Measurements from ENCODE around the gene AQP5.

The AQP5 gene

DNA sequence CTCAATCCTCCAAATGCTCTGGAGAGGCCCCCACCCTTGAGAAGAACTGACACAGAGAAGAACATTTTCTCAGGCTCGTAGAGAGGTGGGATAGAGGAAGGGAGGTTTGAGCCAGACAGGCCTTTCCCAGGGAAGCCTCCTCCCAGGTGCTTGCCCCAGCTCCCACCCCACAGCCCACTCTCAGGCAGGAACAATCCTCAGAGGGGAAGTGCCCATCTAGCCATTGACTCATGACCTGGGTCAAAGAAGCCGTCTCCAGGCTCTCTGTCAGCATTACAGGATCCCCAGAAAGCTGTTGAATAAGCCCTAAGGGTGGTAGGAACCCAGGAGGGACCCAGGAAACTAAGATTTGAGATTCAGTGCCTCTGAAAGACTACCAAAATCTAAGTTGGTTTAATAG, 14.9 kb downstream of the AQP5 start:
- no peaks in the 10 kb centered on the region for H3K36me3 ChIP-seq (replicated peaks)
- in situ Hi-C loops (cut with HindIII; ENCODE audit: low pct_ligation_motif_present, low sequenced_read_pairs), result no loop called here
- TF ChIP-seq, protein P1, sequence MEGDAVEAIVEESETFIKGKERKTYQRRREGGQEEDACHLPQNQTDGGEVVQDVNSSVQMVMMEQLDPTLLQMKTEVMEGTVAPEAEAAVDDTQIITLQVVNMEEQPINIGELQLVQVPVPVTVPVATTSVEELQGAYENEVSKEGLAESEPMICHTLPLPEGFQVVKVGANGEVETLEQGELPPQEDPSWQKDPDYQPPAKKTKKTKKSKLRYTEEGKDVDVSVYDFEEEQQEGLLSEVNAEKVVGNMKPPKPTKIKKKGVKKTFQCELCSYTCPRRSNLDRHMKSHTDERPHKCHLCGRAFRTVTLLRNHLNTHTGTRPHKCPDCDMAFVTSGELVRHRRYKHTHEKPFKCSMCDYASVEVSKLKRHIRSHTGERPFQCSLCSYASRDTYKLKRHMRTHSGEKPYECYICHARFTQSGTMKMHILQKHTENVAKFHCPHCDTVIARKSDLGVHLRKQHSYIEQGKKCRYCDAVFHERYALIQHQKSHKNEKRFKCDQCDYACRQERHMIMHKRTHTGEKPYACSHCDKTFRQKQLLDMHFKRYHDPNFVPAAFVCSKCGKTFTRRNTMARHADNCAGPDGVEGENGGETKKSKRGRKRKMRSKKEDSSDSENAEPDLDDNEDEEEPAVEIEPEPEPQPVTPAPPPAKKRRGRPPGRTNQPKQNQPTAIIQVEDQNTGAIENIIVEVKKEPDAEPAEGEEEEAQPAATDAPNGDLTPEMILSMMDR (IDR thresholded peaks at IDR 0.05; ENCODE audit: low read depth, low read length, missing control alignments), result no peak
- no peak overlapping the region for H3K27ac ChIP-seq
- H3K4me3 ChIP-seq (ENCODE audit: low read depth, low read length), result no peak overlapping the region
- no peaks in the 10 kb centered on the region for H3K27me3 ChIP-seq (replicated peaks)
- DNase-seq, result no peak

DNA sequence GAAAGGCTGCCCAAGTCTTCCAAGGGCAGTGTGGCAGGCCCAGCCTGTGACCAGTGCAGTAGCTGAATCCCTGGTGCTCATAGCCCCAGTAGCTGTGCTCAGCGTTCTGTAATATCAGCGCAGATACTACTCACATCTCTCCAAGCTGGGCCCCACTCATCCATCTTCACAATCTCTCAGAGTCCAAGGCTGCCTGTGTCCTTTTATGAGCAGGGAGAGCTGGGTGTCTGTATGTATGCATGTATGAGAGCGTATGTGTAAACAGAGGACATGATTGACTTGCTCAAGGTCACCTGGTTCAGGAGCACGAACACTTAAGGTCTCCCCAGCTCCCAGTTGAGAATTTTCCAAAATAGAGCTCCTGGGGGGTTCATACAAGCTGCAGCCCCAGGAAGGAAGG, 16.5 kb downstream of the AQP5 start:
- no peaks in the 10 kb centered on the region for H3K36me3 ChIP-seq (replicated peaks)
- in situ Hi-C loops (cut with HindIII; ENCODE audit: low pct_ligation_motif_present, low sequenced_read_pairs), result no loop called here
- H3K27ac ChIP-seq, result no peak overlapping the region
- no peaks in the 10 kb centered on the region for H3K27me3 ChIP-seq (replicated peaks)
- TF ChIP-seq, protein P1 (IDR thresholded peaks at IDR 0.05; ENCODE audit: low read depth, low read length, missing control alignments), result no peak
- no peak overlapping the region for H3K4me3 ChIP-seq (ENCODE audit: low read depth, low read length)
- DNase-seq, result no peak

DNA sequence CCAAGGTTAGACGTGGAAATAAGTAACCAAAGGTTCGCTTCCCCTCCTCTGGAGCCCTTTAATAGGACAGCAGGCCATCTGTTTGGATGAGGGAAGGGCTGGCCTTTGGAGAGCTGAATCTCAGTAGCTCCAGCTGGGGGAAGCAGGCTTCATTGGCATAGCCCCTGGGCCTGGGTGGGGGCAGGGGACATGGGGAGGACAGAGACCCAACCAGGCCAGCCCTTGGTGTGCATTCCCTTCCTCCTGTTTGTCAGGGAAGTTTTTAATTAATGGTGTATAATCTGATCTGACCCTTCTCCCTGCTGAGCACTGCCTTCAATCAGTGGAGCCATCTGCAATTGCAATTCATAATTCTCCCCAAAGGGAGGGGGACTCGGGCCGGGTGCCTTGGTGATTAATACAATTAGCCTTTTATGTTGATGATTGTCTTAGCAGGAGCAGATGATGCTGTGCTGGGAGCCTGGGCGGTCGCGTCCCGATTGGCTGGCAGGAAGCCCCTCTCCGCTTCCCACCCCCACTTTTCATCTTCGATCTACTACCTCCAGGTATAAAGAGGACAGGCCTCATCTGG, 17.4 kb downstream of the AQP5 start:
- in situ Hi-C loops (cut with HindIII; ENCODE audit: low pct_ligation_motif_present, low sequenced_read_pairs), result no loop called here
- no peak overlapping the region for H3K4me3 ChIP-seq (ENCODE audit: low read depth, low read length)
- no peaks in the 10 kb centered on the region for H3K27me3 ChIP-seq (replicated peaks)
- TF ChIP-seq, protein P1 (IDR thresholded peaks at IDR 0.05; ENCODE audit: low read depth, low read length, missing control alignments), result no peak
- H3K36me3 ChIP-seq (replicated peaks), result no peaks in the 10 kb centered on the region
- no peak overlapping the region for H3K27ac ChIP-seq
- DNase-seq, result no peak

DNA sequence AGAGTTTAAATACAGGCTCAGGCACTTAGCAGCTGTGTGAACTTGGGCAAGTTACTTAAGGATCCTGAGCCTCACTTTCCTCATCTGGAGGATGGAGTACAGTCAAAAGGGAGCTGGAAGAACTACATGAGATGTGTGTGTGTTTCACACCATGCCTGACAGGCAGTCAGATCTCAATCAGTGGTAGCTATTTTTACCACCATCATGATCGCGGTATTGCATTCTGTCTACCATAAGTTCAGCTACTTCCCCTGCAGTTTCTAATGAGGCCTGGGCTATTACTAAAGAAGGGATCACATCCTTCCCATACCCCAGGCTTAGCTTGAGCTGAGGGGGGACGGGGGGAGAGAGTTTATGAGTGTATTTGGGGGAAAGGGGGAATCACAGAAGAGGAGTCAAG, 18.1 kb downstream of the AQP5 start:
- DNase-seq, result no peak
- in situ Hi-C loops (cut with HindIII; ENCODE audit: low pct_ligation_motif_present, low sequenced_read_pairs), result no loop called here

DNA sequence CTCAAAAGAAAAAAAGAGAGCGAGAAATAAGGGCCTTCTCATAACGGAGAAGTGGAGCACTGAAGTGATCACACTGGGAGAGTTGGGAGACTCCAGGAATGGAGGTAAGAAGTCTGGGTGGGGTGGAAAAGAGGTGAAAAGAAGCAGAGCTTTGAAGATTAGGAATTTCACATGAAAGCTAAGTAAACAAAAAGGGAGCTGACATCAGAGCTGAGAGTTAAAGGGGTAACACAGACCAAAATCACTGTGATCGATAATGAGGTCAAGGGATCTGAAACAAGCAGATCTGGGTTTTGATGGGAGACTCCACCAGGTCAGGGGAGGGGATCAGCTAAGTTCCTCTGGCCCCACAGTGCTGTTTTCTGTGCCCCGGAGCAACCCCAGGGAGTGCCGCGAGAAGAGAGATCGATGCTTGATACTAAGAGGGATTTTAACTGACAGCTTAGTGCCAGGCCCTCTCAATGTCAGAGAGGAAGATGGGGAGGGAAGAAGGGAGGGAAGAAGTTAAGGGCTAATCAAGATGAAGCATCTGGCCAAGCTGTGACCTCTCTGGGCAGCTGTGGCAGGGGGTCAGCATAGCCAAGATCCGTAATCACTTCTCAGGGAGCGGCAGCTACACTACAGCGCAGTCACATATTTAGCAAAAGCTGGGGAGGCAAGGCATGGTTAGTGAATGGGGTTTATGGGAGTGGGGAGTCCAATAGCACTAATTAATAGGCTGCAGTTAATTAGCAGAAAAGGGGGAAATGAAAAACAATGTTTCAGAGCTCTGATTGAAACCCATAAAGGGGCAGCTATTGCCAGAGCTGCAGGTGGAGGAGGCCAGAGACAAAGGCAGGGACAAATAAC, 19.1 kb downstream of the AQP5 start:
- in situ Hi-C loops (cut with HindIII; ENCODE audit: low pct_ligation_motif_present, low sequenced_read_pairs), result no loop called here

More for the DNA sequence above, 18.1 kb downstream of the AQP5 start:
- Histone ChIP-seq H3K4me3 (ENCODE audit: low read depth, low read length) (no peak overlapping the region), H3K36me3 (replicated peaks) (no peaks in the 10 kb centered on the region), H3K27me3 (replicated peaks) (no peaks in the 10 kb centered on the region), H3K27ac (no peak overlapping the region)
- TF ChIP-seq, protein P1 (IDR thresholded peaks at IDR 0.05; ENCODE audit: low read depth, low read length, missing control alignments), result no peak

More for the DNA sequence above, 19.1 kb downstream of the AQP5 start:
- no peak overlapping the region for H3K4me3 ChIP-seq (ENCODE audit: low read depth, low read length)
- no peaks in the 10 kb centered on the region for H3K36me3 ChIP-seq (replicated peaks)
- H3K27me3 ChIP-seq (replicated peaks), result no peaks in the 10 kb centered on the region
- no peak overlapping the region for H3K27ac ChIP-seq
- DNase-seq, result no peak
- TF ChIP-seq, protein P1 (IDR thresholded peaks at IDR 0.05; ENCODE audit: low read depth, low read length, missing control alignments), result no peak
